Measurements from ENCODE around the gene NEDD4L.

DNA sequence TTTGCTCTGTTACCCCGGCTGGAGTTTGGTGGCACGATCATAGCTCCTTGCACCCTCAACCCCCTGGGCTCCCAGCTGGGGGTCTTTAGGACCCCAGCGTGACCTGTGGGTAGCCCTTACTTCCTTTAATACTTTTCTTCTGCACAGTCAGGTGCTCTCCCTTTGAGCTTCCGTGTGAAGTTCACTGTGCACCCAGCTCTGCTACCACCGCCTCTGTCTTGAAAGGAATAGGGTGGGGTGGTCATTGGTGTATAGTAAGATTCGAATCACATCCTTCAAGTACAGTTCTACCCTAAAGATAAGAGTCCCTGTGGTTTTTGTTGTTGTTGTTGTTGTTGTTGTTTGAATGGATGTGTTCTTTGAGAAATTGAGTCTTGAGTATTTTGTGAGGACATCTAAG lies 267.4 kb downstream of the NEDD4L start:
- TF ChIP-seq RFX5 (IDR thresholded peaks at IDR 0.05; ENCODE audit: low read depth, low read length) (no peak), SREBF2 (IDR thresholded peaks at IDR 0.05; ENCODE audit: low read length) (no peak), POLR2A (IDR thresholded peaks at IDR 0.05; ENCODE audit: low read depth, low read length) (no peak), POLR2AphosphoS5 (IDR thresholded peaks at IDR 0.05; ENCODE audit: low read length) (no peak), EZH2 (IDR thresholded peaks at IDR 0.05; ENCODE audit: borderline replicate concordance, control insufficient read depth, low read depth, low read length) (no peak), ZNF217 (IDR thresholded peaks at IDR 0.05) (no peak), JUND (IDR thresholded peaks at IDR 0.05; ENCODE audit: low read depth, low read length) (no peak), ZNF24 (IDR thresholded peaks at IDR 0.05) (no peak), NFYB (IDR thresholded peaks at IDR 0.05; ENCODE audit: insufficient read depth, low read depth, low read length) (no peak), RCOR1 (conservative IDR thresholded peaks at IDR 0.05; ENCODE audit: low read depth, low read length) (no peak)
- TF ChIP-seq, protein P1, sequence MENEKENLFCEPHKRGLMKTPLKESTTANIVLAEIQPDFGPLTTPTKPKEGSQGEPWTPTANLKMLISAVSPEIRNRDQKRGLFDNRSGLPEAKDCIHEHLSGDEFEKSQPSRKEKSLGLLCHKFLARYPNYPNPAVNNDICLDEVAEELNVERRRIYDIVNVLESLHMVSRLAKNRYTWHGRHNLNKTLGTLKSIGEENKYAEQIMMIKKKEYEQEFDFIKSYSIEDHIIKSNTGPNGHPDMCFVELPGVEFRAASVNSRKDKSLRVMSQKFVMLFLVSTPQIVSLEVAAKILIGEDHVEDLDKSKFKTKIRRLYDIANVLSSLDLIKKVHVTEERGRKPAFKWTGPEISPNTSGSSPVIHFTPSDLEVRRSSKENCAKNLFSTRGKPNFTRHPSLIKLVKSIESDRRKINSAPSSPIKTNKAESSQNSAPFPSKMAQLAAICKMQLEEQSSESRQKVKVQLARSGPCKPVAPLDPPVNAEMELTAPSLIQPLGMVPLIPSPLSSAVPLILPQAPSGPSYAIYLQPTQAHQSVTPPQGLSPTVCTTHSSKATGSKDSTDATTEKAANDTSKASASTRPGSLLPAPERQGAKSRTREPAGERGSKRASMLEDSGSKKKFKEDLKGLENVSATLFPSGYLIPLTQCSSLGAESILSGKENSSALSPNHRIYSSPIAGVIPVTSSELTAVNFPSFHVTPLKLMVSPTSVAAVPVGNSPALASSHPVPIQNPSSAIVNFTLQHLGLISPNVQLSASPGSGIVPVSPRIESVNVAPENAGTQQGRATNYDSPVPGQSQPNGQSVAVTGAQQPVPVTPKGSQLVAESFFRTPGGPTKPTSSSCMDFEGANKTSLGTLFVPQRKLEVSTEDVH (IDR thresholded peaks at IDR 0.05; ENCODE audit: low read depth, partially characterized antibody) = no peak
